ENCODE data around the gene TICAM1. TPM values are rescaled to one million over a fixed set of nuclear protein-coding genes. Genes with fewer than 3 reads are reported as not detected.

The TICAM1 gene
- total and polyA plus RNA-seq, 2 of the 13 experiments (the other 11 are each of a cell fraction or from before 2014, with no cell fraction given), result 0.33 to 0.95 TPM

- TF ChIP-seq ZNF280D (CRISPR knock-in tag; IDR thresholded peaks at IDR 0.05), result 0 out of 2 replicates have a peak, but pooled peaks have one; percentile 55
- TF ChIP-seq HNF1A (IDR thresholded peaks at IDR 0.05; ENCODE audit: low read depth), result no peak
- TF ChIP-seq HNF1A (CRISPR knock-in tag; IDR thresholded peaks at IDR 0.05; ENCODE audit: borderline replicate concordance), result peak; percentile 52; the same call in 1 of the 2 replicates
- TF ChIP-seq ZBTB40 (IDR thresholded peaks at IDR 0.05), result no peak
- TF ChIP-seq ZBTB40 (CRISPR knock-in tag; IDR thresholded peaks at IDR 0.05), result peak; percentile 46; the same call in 1 of the 2 replicates
- TF ChIP-seq ZFP82 (CRISPR knock-in tag; IDR thresholded peaks at IDR 0.05; ENCODE audit: borderline replicate concordance), result 0 out of 2 replicates have a peak, but pooled peaks have one; percentile 65
- TF ChIP-seq ZNF768 (CRISPR knock-in tag; IDR thresholded peaks at IDR 0.05), result peak; percentile 56; the same call in 1 of the 2 replicates
- peak; percentile 49; the same call in 1 of the 2 replicates for TF ChIP-seq KAT8 (CRISPR knock-in tag; IDR thresholded peaks at IDR 0.05)
These were observed at the start of gene TICAM1 (continued) for GRCh38 chr19:4831304-4831978.

All from HepG2 (cell line).